ENCODE data around the gene CACNA1G.

CACNA1G gene

DNA sequence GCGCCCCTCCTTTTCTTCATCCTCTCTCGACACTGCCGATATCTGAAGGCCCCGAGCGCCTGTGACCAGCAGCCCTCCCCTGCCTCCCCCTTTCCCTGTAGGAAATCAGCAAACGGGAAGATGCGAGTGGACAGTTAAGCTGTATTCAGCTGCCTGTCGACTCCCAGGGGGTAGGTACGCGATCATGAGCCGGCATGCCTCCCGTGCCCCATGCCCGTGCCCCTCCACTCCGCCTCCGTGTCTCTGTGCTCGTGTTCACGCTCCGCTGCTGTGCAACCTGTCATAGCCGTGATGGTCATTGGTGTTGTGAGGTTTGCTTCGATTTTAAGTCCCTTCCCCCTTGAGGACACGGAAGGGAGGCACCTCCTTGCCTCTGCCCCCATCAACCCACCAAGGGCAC is 34.4 kb downstream of the CACNA1G start:
- intact Hi-C loops (cut with DNase I; ENCODE audit: low total_unique reads): no loop called here
- Histone ChIP-seq H3K27me3 (no peaks in the 10 kb centered on the region), H3K36me3 (no peaks in the 10 kb centered on the region), H3K27ac (no peak overlapping the region), H3K4me3 (no peak overlapping the region), H3K4me1 (peaks cover 0 to 21% (median 5%) of the 10 kb centered on the region in 4 donors), H3K9me3 (no peaks in the 10 kb centered on the region)
- no peak for DNase-seq
- TF ChIP-seq, protein P1, sequence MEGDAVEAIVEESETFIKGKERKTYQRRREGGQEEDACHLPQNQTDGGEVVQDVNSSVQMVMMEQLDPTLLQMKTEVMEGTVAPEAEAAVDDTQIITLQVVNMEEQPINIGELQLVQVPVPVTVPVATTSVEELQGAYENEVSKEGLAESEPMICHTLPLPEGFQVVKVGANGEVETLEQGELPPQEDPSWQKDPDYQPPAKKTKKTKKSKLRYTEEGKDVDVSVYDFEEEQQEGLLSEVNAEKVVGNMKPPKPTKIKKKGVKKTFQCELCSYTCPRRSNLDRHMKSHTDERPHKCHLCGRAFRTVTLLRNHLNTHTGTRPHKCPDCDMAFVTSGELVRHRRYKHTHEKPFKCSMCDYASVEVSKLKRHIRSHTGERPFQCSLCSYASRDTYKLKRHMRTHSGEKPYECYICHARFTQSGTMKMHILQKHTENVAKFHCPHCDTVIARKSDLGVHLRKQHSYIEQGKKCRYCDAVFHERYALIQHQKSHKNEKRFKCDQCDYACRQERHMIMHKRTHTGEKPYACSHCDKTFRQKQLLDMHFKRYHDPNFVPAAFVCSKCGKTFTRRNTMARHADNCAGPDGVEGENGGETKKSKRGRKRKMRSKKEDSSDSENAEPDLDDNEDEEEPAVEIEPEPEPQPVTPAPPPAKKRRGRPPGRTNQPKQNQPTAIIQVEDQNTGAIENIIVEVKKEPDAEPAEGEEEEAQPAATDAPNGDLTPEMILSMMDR (IDR thresholded peaks at IDR 0.05): no peak

DNA sequence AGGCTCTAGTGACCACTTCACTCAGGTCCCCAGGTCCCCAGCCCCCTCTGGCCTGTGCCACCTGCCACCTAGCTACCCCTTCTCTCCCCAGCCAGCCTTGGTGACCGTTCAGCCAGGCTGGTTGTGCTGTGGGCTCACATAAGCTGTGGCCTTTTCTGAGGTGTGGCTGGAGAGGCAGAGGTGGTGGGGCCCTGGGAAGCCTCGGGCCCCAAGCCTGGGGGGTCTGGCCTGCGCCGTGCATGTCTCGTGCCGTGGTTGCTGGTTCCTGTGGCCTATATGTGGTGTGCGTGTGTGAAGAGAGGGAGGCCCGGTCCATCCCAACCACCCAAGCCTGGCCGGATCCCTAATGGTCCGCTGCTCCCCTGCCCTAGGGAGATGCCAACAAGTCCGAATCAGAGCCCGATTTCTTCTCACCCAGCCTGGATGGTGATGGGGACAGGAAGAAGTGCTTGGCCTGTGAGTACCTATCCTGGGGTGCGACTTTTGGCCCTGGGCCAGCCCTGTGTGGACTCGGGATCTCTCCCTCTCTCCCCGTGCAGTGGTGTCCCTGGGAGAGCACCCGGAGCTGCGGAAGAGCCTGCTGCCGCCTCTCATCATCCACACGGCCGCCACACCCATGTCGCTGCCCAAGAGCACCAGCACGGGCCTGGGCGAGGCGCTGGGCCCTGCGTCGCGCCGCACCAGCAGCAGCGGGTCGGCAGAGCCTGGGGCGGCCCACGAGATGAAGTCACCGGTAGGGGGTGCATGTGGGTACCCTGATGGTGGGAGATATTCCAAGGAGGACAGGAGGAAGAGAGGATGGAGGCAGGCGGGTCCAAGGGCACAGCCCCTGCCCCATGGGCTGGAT is 35.9 kb downstream of the CACNA1G start:
- intact Hi-C loops (cut with DNase I; ENCODE audit: low total_unique reads): no loop called here
- no peak overlapping the region for H3K27ac ChIP-seq
- DNase-seq: no peak
- TF ChIP-seq, protein P1 (IDR thresholded peaks at IDR 0.05): no peak
- no peak overlapping the region for H3K4me3 ChIP-seq
- H3K27me3 ChIP-seq: no peaks in the 10 kb centered on the region
- no peaks in the 10 kb centered on the region for H3K9me3 ChIP-seq
- H3K36me3 ChIP-seq: no peaks in the 10 kb centered on the region
- H3K4me1 ChIP-seq: peaks cover 0 to 13% (median 3%) of the 10 kb centered on the region in 4 donors

DNA sequence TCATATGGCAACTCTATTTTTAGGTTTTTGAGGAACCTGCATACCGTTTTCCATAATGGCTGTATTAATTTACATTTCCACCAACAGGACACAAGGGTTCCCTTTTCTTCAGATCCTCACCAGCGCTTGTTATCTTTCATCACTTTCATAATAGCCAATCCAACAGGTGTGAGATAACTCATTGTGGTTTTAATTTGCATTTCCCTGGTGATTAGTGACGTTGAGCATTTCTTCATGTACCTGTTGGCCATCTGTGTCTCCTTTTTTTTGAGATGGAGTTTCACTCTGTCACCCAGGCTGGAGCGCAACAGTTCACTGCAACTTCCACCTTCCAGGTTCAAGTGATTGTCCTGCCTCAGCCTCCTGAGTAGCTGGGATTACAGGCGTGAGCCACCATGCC is 38.0 kb downstream of the CACNA1G start:
- no peak for DNase-seq
- Histone ChIP-seq H3K27me3 (peaks cover 0 to 6% of the 10 kb centered on the region in 2 donors), H3K4me1 (no peaks in the 10 kb centered on the region), H3K36me3 (no peaks in the 10 kb centered on the region), H3K4me3 (no peak overlapping the region), H3K9me3 (no peaks in the 10 kb centered on the region), H3K27ac (no peak overlapping the region)
- intact Hi-C loops (cut with DNase I; ENCODE audit: low total_unique reads): no loop called here
- TF ChIP-seq, protein P1 (IDR thresholded peaks at IDR 0.05): no peak

DNA sequence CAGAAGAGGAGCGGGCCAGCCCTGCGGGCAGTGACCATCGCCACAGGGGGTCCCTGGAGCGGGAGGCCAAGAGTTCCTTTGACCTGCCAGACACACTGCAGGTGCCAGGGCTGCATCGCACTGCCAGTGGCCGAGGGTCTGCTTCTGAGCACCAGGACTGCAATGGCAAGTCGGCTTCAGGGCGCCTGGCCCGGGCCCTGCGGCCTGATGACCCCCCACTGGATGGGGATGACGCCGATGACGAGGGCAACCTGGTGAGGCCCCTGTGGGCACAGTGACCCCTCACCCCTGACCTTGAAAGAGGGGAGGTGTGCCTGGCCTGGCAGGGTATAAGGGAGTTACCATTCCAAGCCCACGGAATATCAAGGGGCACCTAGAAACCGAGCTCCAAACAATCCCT is 39.1 kb downstream of the CACNA1G start:
- intact Hi-C loops (cut with DNase I; ENCODE audit: low total_unique reads): no loop called here
- Histone ChIP-seq H3K4me1 (peaks cover 0 to 8% (median 4%) of the 10 kb centered on the region in 4 donors), H3K36me3 (no peaks in the 10 kb centered on the region), H3K9me3 (no peaks in the 10 kb centered on the region), H3K27ac (no peak overlapping the region), H3K27me3 (peaks cover 0 to 6% of the 10 kb centered on the region in 2 donors), H3K4me3 (no peak overlapping the region)
- DNase-seq: no peak
- TF ChIP-seq, protein P1 (IDR thresholded peaks at IDR 0.05): no peak

DNA sequence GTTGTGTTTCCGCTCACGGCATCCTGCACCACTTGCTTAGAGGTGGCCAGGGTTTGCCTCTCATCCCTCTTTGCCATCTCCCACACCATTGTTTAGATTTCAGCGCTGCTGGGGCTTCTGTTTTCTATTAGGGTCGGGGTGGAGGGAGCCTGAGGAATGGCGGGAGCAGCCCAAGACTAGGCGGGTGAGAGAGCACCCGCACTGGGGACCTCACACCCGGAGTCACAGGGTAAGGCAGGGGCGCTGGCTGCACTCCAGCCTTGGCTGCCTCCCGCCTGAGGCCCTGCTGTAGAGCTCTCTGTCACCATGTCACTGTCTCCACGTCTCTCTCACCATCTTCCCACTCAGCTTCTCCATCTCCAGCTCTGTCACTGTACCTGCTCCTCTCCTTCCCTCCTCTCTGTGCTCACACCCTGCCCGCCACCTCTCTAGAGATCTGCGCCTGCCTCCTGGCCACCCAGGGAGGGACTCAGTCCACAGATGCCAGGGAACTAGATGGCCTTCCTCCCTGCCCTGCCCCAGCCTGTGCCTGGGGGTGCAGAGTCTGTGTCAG is 41.4 kb downstream of the CACNA1G start:
- TF ChIP-seq, protein P1 (IDR thresholded peaks at IDR 0.05): no peak
- no peak overlapping the region for H3K4me3 ChIP-seq

More for the DNA sequence above, 41.4 kb downstream of the CACNA1G start:
- Histone ChIP-seq H3K27ac (no peak overlapping the region), H3K36me3 (no peaks in the 10 kb centered on the region), H3K4me1 (peaks cover 0 to 12% (median 8%) of the 10 kb centered on the region in 4 donors), H3K27me3 (peaks cover 0 to 14% of the 10 kb centered on the region in 2 donors), H3K9me3 (no peaks in the 10 kb centered on the region)
- intact Hi-C loops (cut with DNase I; ENCODE audit: low total_unique reads): no loop called here
- no peak for DNase-seq

All from tibial artery (tissue), 4 donors.